HG02973 (cell line): Measurements from ENCODE around the gene RPRM.
"Not testable (repeated sequence)": the region's sequence is repeated elsewhere in the genome, so short reads cannot be mapped to it uniquely, and the experiment has no call there.

Experiments used
- ATAC-seq: cut with Tn5 transposase; IDR thresholded peaks from one replicate; pipeline ENCODE4 v1.9.1; 2021; ENCODE audit warnings: moderate library complexity; ENCODE audit not compliant: unreplicated experiment

RPRM gene

DNA sequence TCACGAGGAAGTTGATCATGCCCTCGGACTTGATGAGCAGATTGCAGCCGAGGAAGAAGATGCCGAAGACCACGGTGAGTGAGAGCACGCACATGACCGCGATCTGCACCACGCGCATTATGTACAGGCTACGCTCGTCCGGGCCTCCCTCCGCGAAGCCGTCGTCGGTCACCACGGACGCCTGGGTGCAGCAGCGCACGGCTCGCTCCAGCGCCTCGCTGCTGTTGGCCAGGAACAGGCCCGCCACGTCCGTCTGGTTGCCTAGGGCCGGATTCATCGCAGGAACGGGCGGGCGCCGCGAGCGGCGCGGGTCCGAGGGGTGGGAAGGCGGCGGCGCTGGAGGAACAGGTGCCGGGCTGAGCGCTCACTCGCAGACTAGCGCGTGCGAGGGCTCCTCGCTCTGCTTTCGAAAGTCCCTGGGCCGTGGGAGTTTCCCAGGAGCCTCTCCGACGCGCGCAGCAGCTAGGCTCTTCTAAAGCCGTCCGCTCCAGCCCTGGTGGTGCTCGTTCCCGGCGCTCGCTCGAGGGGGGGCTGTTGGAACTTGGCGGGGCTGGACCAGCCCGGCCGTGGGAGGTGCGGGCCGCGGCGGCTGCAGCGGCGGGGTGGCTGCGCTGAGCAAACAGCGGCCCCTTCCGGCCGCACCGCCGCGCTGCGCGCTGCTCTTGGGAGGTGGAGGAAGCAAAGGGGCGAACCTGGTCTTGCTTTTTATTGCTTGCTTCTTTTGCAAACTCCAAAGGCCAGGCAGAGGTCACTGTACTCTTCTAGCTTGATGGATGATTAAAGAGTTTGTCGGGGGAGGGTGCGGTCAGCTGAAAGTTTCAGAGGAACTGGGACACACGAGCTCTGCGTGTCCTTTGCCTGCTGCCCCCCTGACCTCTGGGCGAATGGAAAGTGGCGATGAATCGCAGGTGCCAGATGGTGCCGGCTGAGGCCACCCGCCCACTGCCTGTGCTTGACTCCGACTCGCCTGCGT, at the start of gene RPRM:
RPRM (minus strand) TSS at position 474 of the 973 bp plus-strand sequence; CDS start at position 277, 197 bp downstream.
- ATAC-seq = peak; percentile 86

DNA sequence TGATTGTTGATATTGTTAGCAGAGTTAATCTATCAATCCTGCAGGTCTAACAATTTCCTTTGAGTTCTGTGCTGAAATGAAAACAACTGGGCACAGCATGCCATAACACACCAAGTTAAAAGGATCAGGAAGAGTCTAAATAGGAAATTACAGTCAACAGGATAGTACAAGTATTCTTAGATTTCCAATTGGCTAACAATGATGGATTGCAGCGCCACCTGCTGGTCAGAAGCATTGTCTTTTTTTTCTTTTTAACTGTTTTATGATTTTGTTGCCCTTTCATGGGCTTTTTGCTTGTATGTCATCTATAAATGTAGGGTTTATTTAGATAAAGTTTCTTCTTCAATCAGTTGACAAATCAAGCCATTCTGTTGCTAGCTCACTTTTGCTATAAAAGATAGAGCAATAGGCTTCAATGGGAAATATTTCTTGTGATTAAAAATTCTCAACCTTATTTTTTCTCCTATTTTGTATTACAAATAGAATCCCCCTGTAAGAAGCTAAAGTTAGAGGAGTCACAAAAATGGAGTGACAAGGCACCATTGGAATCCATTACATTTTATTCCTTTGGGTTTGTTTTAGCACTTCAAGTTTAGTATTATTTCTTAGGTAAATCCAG, 40.8 kb upstream of the RPRM start:
- ATAC-seq = peak; percentile 46

DNA sequence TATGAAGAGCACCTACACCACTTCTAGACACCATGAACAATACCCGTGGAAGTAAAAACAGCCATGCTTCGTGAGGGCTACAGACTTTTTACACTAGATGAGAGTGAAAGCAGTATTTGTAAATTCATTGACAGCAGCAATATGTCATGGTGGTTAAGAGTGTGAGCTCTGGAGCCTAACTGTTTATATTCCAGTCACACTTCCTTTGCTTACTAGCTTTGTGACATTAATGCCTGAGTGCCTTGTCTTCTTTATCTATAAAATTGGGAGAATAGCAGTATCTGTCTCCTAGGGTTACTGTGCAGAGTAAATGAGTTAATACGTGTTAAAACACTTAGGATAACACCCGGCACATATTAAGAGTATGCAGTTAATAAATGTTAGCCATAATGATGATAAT, 33.8 kb upstream of the RPRM start:
- no peak for ATAC-seq

DNA sequence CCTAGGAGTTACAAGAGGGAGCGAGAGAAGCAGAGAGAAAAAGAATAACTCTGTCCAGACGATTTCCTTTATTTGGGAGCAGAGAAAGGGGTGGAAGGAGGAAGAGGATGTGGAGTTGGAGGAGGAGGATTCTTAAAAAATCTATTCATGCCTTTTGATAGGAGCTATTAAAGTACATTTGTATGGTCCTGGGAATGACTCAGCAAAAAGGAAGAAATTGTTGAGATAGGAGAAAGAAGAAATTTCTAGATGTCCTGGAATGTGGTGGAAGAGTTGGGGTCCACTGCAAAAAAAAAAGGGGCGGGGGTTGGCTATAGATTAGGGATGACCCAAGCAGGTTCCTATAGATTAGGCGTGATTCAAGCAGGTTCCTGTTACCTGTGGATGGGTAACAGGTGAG, 32.4 kb upstream of the RPRM start:
- no peak for ATAC-seq

DNA sequence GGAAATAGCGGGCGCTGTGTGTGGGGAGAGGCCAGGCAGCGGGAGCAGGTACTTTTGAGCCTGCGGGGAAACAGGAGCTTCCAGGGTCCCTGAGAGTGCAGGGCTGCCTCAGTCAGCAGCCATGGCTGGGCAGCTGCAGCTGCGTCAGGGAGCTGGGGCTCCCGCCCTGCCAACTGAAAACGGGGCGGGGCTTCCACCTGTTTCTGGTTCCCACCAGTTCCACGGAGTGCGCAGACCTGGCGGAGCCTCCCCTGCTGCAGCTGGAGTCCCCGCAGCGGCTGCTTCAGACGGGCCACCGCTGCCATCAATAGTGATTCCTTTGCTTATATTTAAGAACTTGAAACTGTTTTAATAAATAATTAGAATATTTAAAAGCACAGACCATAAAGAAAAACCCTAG, 30.6 kb upstream of the RPRM start:
- ATAC-seq = no peak

DNA sequence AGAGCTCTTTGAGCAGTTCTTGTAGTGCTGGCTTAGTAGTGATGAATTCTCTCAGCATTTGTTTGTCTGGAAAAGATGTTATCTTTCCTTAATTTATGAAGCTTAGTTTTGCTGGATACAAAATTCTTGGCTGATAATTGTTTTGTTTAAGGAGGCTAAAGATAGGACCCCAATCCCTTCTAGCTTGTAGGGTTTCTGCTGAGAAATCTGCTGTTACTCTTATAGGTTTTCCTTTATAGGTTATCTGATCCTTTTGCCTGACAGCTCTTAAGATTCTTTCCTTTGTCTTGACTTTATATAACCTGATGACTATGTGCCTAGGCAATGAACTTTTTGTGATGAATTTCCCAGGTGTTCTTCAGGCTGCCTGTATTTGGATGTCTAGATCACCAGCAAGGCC, 27.9 kb upstream of the RPRM start:
- not testable (repeated sequence) for ATAC-seq

DNA sequence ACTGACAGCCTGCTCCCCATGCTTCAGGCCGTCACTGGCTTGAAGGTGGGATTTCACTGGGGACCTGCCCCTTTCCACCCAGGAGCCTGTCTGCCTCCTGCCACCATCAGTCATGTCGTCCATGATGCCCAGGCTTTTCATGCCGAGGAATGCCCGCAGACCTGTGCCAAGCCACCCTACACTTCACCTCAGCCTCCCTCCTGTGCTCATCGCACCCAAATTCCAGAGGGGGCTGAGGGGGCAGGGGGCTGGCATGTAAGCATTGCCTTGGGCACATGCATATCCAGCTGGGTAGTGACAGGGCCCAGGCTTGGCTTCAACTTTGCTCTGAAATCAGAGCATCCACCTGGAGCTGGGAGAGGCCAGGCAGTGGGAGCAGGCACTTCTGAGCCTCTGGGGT, 20.9 kb upstream of the RPRM start:
- no peak for ATAC-seq

DNA sequence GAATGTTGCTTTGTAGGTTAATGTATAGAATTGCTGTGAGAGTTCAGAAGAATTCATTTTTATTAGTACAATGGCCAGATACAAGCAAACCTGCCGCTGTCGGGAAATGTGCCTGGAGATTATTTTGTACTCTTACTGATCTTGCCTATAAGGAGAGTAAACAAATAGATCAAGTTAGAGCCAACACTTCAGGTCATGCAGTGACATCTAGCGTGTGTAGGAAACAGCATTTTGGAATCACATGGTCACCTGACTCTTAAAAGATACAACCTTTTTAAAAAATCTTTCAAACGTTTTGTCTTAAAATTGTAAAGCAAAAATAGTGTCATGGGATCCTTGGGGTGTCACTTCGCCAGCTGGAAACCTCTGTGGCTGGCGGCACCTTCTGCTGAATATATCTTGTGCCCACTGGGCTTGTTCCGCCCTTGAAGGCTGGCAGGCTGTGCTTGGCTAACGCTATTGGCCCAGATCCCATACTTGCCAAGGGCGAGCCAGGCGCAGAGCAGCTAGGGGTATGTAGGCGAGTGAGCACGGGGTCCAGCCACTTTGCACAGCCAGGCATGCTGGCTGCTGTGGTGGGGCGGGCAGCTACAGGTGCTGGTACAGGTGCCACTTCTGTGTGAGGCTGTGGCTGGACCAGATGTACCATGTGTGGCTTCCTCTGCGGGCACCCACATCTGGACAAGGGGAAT, 19.5 kb upstream of the RPRM start:
- ATAC-seq = no peak

DNA sequence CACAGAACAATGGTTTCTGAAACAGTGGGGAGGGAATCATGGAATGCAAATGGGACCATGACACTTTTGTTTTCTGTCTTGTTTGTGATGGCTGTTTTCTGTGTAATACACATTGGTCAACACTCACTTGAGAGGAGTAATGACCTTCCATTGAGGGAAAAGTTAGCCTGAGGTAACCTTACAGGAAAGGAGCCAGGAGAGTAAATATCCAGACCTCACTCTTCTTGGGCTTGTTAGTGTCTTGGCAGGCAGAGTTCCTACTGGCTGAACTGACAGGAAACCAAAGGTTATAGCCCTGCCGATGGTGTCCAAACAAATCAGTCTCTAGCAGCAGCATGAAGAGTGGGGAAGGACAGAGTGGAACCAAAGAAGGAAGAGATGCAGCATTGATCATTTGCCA, 17.2 kb upstream of the RPRM start:
- ATAC-seq = no peak

DNA sequence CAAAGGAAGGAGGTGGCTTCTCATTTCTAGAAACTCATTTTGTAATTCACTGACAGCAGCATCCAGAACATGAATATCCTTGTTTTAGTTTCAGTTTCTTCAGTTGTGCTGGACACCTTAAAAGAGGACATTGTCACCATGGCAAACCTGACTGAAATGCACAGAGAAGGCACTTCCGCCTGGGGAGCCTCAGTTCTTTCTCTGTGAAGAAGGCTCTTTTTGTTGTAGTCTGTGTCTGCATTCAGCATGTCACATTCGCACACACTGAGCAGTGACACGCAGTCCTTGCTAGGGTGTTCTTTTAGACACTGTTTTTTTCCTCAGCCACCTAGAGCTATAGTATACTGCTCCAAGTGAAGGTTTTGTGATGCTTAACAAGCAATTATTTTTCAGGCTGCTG, 9.5 kb upstream of the RPRM start:
- no peak for ATAC-seq

DNA sequence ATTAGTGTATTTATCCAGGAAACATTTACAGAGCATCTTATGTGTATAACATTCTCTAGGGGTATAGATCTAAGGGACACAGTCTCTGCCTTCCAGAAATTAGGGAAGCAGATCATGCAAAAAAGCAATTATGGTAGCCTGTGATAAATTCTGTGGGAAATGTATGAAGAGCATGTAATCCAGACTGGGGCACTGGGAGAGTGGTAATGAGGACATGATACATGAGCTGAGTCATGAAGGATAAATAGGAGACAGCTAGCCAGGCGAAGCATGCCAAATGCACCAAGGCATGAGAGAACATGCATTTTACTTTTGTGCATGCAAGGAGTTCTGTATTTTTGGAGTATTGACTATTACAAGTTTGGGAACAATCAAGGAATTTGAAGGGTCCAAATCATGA, 8.9 kb upstream of the RPRM start:
- no peak for ATAC-seq

DNA sequence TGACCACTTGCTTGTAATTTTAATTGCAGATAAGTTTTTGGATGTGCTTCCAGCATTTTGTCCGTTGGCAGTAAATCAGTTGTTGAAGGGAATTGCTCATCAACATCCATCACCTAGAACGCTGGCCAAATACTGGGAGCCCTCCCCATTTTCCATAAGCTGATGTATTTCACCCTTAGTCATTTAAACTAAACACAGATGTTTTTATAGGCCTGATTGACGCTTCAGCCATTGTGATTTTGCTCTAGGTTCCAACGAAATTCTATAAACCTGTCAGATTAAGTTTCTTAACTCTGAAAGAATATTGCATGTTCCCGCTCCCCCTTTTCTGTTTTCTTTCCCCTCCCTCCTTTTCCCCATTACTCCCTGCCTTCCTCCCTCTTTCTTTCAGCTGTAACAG, 1.0 kb upstream of the RPRM start:
- ATAC-seq = no peak

DNA sequence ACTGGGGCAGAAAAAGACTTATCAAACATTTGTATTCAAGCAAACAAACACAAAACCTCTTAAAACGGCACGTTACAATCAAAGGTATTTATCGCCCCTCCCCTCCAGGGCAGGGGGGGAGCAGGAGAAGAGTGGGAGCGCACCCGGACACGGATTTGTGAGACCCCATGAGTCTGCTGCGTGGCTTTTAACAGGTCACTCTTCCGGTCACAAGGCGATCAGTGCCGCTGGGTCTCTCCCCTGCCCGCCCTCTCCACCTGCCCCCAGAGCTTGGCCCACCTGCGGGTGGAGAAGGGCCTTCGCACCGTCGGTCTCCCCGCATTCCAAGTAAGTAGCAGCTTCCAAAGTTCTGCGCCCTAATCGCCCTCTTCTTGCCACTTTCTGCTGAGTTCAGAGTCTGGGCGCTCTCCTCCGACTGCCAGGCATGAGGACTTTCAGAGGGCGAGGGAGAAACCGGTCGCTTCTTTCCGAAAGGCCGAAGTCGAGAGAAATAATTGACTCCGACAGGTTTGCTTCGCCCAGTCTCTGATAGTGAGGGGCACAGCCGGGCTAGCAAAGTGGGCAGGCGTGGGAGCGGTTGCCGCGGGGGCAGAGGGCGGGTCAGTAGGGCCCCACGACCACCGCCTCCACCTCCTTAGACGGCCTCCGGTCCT, 800 bp downstream of the RPRM start:
- ATAC-seq = no peak

DNA sequence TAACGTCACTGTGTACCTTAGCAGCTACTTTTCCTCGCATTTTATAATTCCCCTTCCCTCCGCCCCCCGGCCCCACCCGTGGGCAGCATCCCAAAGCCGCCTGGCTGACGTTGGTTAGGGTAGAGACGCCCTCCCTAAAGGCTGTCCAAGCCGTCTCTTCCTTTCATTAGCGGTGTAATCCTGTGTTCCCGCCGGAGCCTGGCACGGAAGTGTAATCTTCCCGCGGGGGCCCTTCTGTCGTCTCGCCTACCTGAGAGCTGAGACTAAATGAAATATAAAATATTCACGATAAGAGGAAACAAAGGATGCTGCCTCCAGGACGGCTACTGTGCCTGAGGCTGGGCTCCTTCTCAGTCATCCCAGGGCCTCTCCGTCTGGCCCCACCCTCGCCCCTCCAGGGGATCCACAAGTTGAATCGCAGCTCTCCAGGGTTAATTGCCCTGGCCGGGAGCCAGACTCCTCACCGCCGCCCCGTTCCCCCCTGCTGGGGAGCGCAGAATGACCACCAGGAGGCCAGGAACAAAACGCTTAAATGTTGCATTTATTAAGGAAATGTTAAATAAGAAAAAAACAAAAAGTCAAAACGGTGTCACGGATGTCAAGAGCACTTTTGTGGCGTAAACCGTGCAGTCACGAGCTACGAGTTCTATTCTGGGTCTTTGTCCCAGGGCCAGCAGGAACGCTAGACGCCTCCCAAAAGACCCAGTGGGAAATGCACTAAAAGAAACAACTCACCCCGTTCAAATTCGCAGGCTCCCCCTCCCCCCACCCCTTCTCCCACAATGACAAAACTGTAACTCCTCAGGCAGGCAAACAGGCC, 1.5 kb downstream of the RPRM start:
- ATAC-seq = no peak

DNA sequence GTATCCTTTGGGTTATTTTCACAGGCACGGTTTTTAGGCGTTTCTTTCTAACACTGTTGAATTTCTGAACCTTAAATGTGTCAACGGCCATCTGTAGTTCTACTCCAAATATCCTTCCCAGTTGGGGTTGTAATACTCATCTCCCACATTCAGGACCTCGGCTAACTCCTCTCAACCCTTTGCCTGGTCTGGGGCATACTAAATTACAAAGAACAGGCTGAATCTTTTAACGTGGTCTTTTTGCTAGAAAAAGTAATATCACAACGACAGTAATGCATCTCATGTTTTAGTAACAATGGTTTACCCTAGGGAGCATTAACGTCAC, 2.1 kb downstream of the RPRM start:
- ATAC-seq = no peak

DNA sequence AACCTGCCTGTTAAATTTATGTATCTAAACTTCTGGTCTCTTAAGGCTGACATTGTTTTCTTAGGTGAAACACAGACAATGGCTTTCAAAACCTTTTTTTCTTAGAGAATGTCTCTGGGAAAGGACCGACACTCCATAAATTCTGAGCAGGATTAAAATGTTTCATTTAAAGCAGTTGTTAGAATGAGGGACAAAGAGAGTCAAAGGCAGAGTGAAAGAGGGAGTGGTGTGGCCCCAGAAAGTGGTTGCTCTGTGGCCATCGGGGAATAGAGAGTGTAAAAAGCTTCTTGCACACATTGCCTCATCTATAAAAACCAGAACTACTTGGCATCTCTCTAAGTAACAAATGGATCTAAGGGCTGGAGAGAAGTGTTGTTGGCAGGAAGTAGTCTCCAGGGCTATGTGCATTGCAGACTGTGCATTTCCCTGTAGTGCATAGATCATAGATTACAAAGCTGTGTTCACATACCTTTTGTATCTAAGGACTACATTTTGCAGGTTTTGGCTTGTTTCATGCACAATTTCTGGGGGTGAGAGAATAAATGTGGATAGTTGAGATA, 3.6 kb downstream of the RPRM start:
- ATAC-seq = no peak

DNA sequence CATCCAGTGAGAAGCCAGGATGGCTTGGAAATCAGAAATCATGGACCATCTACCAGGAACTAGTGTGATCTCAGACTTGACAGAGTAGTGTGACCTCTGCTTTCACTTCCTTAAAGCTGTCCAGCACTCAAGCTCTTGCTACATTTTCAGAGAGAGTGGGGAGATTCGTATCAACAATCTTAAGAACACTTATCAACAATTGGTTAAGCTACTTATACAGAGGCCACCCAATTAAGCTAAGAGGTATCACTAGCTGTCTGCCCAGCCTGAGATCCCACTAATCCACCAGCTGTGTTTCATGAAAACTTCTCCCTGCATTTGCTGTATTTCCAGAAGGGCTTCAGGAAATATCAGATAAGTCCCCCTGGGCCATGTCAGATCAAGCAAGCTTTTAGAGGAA, 4.2 kb downstream of the RPRM start:
- no peak for ATAC-seq

DNA sequence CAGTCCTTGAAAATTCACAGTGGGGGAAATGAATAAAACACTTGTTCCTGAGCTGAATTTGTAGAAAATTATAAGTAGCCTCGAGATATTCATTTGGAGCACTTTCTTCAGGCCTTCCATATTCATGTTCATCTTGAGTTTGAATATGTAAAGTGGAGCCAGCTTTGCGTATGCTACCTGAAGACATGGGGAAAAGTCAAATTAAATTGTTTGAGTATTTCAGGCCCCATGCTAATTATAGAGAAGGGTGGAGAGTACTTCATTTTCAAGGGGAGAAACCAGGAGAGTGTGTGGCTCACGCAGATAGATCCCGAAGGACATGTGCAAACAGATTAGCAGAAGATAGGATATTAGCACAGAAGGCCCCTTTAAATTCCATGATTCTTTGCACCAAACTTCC, 7.7 kb downstream of the RPRM start:
- no peak for ATAC-seq

DNA sequence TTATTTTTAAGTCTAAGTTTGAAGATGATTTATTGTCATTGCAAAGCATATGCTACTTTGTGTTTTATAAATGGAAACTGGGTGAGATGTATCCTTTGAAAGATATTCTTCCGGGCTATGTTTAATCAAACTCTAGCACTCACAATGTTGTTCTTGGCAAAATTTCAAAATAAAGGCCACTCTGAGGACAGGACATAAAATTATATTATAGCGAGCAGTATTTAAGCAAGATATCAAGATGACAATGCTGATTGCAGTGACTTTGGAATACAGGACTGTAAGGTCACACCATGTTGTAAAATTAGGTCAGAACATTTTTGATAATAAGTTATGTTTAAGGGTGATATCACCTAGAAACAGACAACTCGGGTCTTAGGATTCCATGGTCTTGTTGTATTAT, 14.2 kb downstream of the RPRM start:
- no peak for ATAC-seq

DNA sequence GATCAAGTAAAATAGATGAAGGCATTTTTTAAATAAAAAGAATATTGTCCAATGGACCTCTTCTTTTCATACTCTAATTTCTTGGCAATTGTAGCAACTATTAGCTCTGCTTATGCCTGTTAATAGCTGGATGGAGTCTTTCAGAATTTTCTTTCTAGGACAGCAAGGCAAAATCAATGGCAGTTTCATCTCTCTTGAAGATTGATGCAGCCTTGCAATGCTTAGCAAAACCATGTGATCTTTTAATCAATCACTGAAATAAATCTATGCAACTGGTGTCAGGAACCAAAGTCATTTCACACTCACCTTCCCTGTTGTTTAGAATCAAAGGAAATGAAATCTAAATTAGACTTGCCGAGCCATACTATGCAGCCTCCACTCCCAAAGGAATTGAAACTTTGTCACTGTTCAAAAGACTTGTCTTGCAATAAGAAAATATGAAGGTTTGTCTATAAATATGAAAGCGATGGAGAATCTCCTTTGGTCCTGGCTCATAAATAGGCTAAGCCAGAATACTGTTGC, 16.2 kb downstream of the RPRM start:
- no peak for ATAC-seq
